B cell (primary cell): ENCODE results near the gene PELI2. TPM values are rescaled to one million over a fixed set of nuclear protein-coding genes. Genes with fewer than 3 reads are reported as not detected.

Experiments
- ATAC-seq: fragments of 200-7000 bp; cut with Tn5 transposase; one replicate; pipeline ENCODE4 v1.10.0; 2021; ENCODE audit warnings: low read depth, mild to moderate bottlenecking, moderate number of reproducible peaks, moderate library complexity
- CTCF ChIA-PET: fragments of 350-600 bp; sonication (Branson Sonifier 250); formaldehyde crosslinking; loops from one replicate; lab custom pipeline; 2021; ENCODE audit warnings: antibody characterized with exemption, inconsistent platforms; lab: Charles Lee
- POLR2A ChIA-PET: fragments of 350-600 bp; sonication (Branson Sonifier 250); formaldehyde crosslinking; loops from one replicate; lab custom pipeline; 2021; ENCODE audit warnings: antibody characterized with exemption; lab: Charles Lee
- DNase-seq: peaks from one replicate; pipeline ENCODE4 v3.0.0; 2013
- H2AFZ ChIP-seq: 2 replicates; pipeline ENCODE4 v1.6.1; 2012; ENCODE audit warnings: mild to moderate bottlenecking, low read depth, low read length; ENCODE audit not compliant: insufficient read depth, poor library complexity, severe bottlenecking
- H3K27ac ChIP-seq, 2 donors: 1 replicate in 1 of 2; 2 replicates in 1 of 2; pipeline ENCODE4 v1.5.1; 2012 to 2013; ENCODE audit warnings: low read length in 2 of 2, mild to moderate bottlenecking in 2 of 2, moderate library complexity in 1 of 2
- H3K27me3 ChIP-seq, 4 experiments: fragments of 200-600 bp in 1 of 4; sonication (generic) in 1 of 4; replicated peaks in 1 of 4; 1 replicate in 2 of 4; 2 replicates in 2 of 4; pipeline versions ENCODE4 v1.6.1 to v1.7.0; 2013 to 2016; ENCODE audit warnings: low read length in 3 of 4, mild to moderate bottlenecking in 2 of 4, mixed read lengths in 1 of 4, moderate library complexity in 1 of 4; ENCODE audit not compliant: insufficient read depth in 4 of 4, control insufficient read depth in 3 of 4; ENCODE audit errors: control extremely low read depth in 1 of 4
- H3K36me3 ChIP-seq, 2 experiments: replicated peaks in 1 of 2; 1 replicate in 1 of 2; 2 replicates in 1 of 2; pipeline versions ENCODE4 v1.6.1 to v1.7.1; 2013; ENCODE audit warnings: low read length in 1 of 2; ENCODE audit not compliant: insufficient read depth in 2 of 2, control insufficient read depth in 1 of 2; ENCODE audit errors: control extremely low read depth in 1 of 2, extremely low read depth in 1 of 2
- H3K4me1 ChIP-seq, 2 donors: fragments of 200-600 bp in 1 of 2; sonication (generic) in 1 of 2; 1 replicate in 1 of 2; 2 replicates in 1 of 2; pipeline versions ENCODE4 v1.5.1 to v1.6.1; 2013 to 2017; ENCODE audit warnings: low read length in 2 of 2; ENCODE audit not compliant: control insufficient read depth in 2 of 2, insufficient read depth in 2 of 2
- H3K4me2 ChIP-seq: replicated peaks from 2 replicates; pipeline ENCODE3; 2012; ENCODE audit warnings: mild to moderate bottlenecking, low read depth, low read length; ENCODE audit not compliant: poor library complexity, severe bottlenecking
- H3K4me3 ChIP-seq, 5 experiments: fragments of 200-600 bp in 1 of 5; sonication (generic) in 1 of 5; 1 replicate in 3 of 5; 2 replicates in 2 of 5; pipeline versions ENCODE4 v1.5.1 to v1.7.0; 2011 to 2016; ENCODE audit warnings: low read length in 4 of 5, mild to moderate bottlenecking in 4 of 5, low read depth in 2 of 5, control low read depth in 1 of 5, moderate library complexity in 1 of 5; ENCODE audit not compliant: insufficient read depth in 1 of 5; ENCODE audit errors: control extremely low read depth in 1 of 5, extremely low read depth in 1 of 5
- H3K79me2 ChIP-seq: fragments of 200-600 bp; sonication (generic); one replicate; pipeline ENCODE4 v1.6.0; 2016; ENCODE audit warnings: low read length; ENCODE audit not compliant: control insufficient read depth, insufficient read depth
- H3K9ac ChIP-seq: fragments of 200-600 bp; sonication (generic); 2 replicates; pipeline ENCODE4 v1.6.1; 2017; ENCODE audit warnings: mild to moderate bottlenecking, low read length, moderate library complexity
- H3K9me3 ChIP-seq, 3 donors: one replicate each; pipeline versions ENCODE4 v1.6.1 to v1.7.1; 2013; ENCODE audit warnings: low read length in 2 of 3; ENCODE audit not compliant: control insufficient read depth in 2 of 3, insufficient read depth in 1 of 3; ENCODE audit errors: control extremely low read depth in 1 of 3
- H4K20me1 ChIP-seq: 2 replicates; pipeline ENCODE4 v1.6.0; 2012; ENCODE audit warnings: mild to moderate bottlenecking, low read length; ENCODE audit not compliant: insufficient read depth, control insufficient read depth, poor library complexity, severe bottlenecking
- H3K27ac Mint-ChIP-seq: one replicate; pipeline ENCODE4 v1.8.0; 2021; ENCODE audit warnings: mixed read lengths
- H3K27me3 Mint-ChIP-seq: one replicate; pipeline ENCODE4 v1.8.0; 2021; ENCODE audit warnings: mixed read lengths
- H3K4me1 Mint-ChIP-seq: one replicate; pipeline ENCODE4 v1.8.0; 2021; ENCODE audit warnings: mixed read lengths
- H3K4me3 Mint-ChIP-seq: one replicate; pipeline ENCODE4 v1.8.0; 2021; ENCODE audit warnings: mixed read lengths
- H3K9me3 Mint-ChIP-seq: one replicate; pipeline ENCODE4 v1.8.0; 2022; ENCODE audit warnings: mixed read lengths; ENCODE audit not compliant: insufficient read depth
- CTCF ChIP-seq: fragments of 200-600 bp; IDR thresholded peaks from one replicate; pipeline ENCODE4 v1.8.0; 2022; ENCODE audit warnings: antibody characterized with exemption, mild to moderate bottlenecking
- EZH2 ChIP-seq: IDR thresholded peaks from 2 replicates; pipeline ENCODE4 v1.6.1; 2012; ENCODE audit warnings: borderline replicate concordance, low read depth, mild to moderate bottlenecking, moderate library complexity, low read length; ENCODE audit not compliant: insufficient read depth, poor library complexity, severe bottlenecking
- WGBS: methylation state at CpG from one replicate; pipeline ENCODE4 v1.1.5; 2013; ENCODE audit warnings: missing lambda C conversion rate; ENCODE audit not compliant: insufficient coverage; 5-methylcytosine and 5-hydroxymethylcytosine counted together
- intact Hi-C: fragments of 100-400 bp; cut with micrococcal nuclease; formaldehyde crosslinking; loops from one replicate; pipeline ENCODE4 v1.10.0; 2022
- polyA plus RNA-seq: library from polyadenylated mRNA; depleted of rRNA; stranded (reverse); fragments of >200 nt; gene quantifications from 2 replicates; pipeline ENCODE4 v1.2.3, GENCODE V29; 2012
- total RNA-seq, 2 donors: library from RNA; stranded (reverse); fragments of 120-200 nt in 1 of 2; gene quantifications; 1 replicate in 1 of 2; 2 replicates in 1 of 2; pipeline versions ENCODE4 v1.2.3 to v1.2.4, GENCODE V29; 2013 to 2022

Gene PELI2
- total and polyA plus RNA-seq, 2 donors (not counting 1 experiment from before 2014, with no cell fraction given) = 5.7 to 13.4 TPM

GRCh38 chr14:56118611-56119181 is 485 bp downstream of the PELI2 start:
- under 1% methylated on average over 86 of the region's 87 CpGs for WGBS
- Histone ChIP-seq H2AFZ (peak overlapping the region; percentile 77), H4K20me1 (peaks cover 16% of the 10 kb centered on the region), H3K9me3 (no peaks in the 10 kb centered on the region), H3K4me1 (peaks cover 18 to 26% of the 10 kb centered on the region in 2 donors), H3K79me2 (peaks cover 44% of the 10 kb centered on the region), H3K4me3 (peak overlapping the region; percentile 50 to 90 (median 71)), H3K4me2 (peak overlapping the region; percentile 90), H3K36me3 (no peaks in the 10 kb centered on the region), H3K27me3 (peaks cover 0 to 4% (median 0%) of the 10 kb centered on the region in 4 experiments), H3K9ac (peak overlapping the region; percentile 81), H3K27ac (peak overlapping the region; percentile 30 to 70)
- Mint-ChIP-seq H3K4me3 (peak overlapping the region; percentile 56), H3K27me3 (peaks cover 3% of the 10 kb centered on the region), H3K27ac (peak overlapping the region; percentile 44), H3K4me1 (peaks cover 55% of the 10 kb centered on the region), H3K9me3 (no peaks in the 10 kb centered on the region)
- intact Hi-C loops = loop anchor here (2.0 to 10.0 kb wide), 8 partner anchors 14 to 1610 kb away; partner anchors contain the start of genes AP5M1, CGRRF1, EXOC5 and FBXO34
- ChIA-PET CTCF (interaction anchor here (1.6 kb wide), 1 partner anchor 9 kb away, joined by 7 read pairs; no protein-coding TSS in a partner anchor), POLR2A (interaction anchor here (0.6 to 1.4 kb wide), 2 partner anchors 8 to 16 kb away, joined by 4 to 6 read pairs; no protein-coding TSS in a partner anchor)
- TF ChIP-seq EZH2 (no peak), CTCF (no peak)
- ATAC-seq (peak; percentile 9), DNase-seq (no peak)
